Effector memory CD8-positive, alpha-beta T cell (primary cell): Measurements from ENCODE around the gene TPGS2.
A peak's percentile ranks its signal among the peaks of the same experiment; 100 is the strongest.

Experiments
- ATAC-seq: fragments of 150-1000 bp; cut with Tn5 transposase; replicated peaks from 2 replicates; pipeline ENCODE4 v1.10.0; 2021; ENCODE audit warnings: mild to moderate bottlenecking, moderate library complexity
- DNase-seq, 3 experiments: peaks; one replicate each; pipeline ENCODE4 v3.0.0; 2021
- H3K27ac Mint-ChIP-seq, 2 donors: one replicate each; pipeline ENCODE4 v1.8.0; 2022; ENCODE audit warnings: mild to moderate bottlenecking in 2 of 2, mixed read lengths in 2 of 2, moderate library complexity in 2 of 2
- H3K27me3 Mint-ChIP-seq, 2 donors: one replicate each; pipeline ENCODE4 v1.8.0; 2022; ENCODE audit warnings: mixed read lengths in 2 of 2
- H3K36me3 Mint-ChIP-seq: one replicate; pipeline ENCODE4 v1.8.0; 2022; ENCODE audit warnings: mild to moderate bottlenecking, moderate library complexity, mixed read lengths; ENCODE audit not compliant: insufficient read depth
- H3K4me1 Mint-ChIP-seq, 2 donors: one replicate each; pipeline ENCODE4 v1.8.0; 2022; ENCODE audit warnings: low read depth in 2 of 2, mixed read lengths in 2 of 2
- H3K4me3 Mint-ChIP-seq, 2 donors: one replicate each; pipeline ENCODE4 v1.8.0; 2022; ENCODE audit warnings: mild to moderate bottlenecking in 2 of 2, mixed read lengths in 2 of 2, moderate library complexity in 2 of 2
- H3K9me3 Mint-ChIP-seq, 2 donors: one replicate each; pipeline ENCODE4 v1.8.0; 2022; ENCODE audit warnings: mixed read lengths in 2 of 2

Gene TPGS2

DNA sequence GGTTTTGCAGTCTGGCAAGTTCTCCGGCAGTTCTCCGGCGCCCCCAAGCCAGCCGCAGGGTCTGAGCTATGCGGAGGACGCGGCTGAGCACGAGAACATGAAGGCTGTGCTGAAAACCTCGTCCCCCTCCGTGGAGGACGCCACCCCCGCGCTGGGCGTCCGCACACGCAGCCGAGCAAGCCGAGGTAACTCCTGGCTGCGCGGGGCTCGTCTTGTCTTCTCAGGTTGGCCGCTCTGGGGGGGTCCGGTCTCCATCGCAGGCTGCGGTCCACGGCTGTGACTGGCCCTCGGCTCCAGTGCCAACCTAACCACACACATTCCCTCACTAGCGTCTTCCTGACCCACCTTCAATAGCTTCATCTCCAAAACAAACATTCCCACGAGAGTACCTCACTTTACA lies 68.2 kb downstream of the TPGS2 start:
- Mint-ChIP-seq H3K27ac (no peak overlapping the region), H3K9me3 (no peaks in the 10 kb centered on the region)

DNA sequence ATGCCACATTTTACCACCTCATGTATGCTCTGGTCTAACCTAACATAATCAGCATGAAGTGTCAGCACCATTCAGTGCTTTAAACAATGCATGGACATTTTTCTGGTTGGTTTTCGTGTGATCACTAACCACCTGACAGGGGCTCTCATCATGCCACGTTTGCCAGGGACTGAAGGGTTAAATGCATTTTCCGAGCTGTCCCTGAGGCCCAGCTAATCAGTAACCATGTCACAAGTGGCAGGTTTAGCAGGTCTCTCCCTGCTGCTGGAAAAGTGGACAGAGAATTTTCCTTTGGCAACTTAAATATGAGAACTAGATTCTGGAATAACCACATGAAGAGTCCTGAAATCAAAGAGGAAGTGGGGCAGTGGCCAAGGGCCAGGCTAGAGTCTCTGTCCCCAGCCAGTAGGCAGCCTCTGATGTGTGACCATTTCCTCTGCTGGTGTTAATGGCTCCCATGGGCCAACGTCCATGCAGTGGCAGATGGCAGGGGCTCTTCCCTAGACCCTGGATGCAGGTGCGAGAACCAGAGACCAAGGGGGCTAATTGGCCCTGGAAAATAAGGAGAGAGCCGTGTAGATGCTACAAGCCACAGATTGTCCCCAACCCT lies 69.5 kb downstream of the TPGS2 start:
- DNase-seq (no peak), ATAC-seq (no peak)
- no peak overlapping the region for H3K27ac Mint-ChIP-seq
- H3K4me1 Mint-ChIP-seq: no peaks in the 10 kb centered on the region
- H3K4me3 Mint-ChIP-seq: no peak overlapping the region
- no peaks in the 10 kb centered on the region for H3K9me3 Mint-ChIP-seq
- H3K27me3 Mint-ChIP-seq: peaks cover 23 to 25% of the 10 kb centered on the region in 2 donors
- no peaks in the 10 kb centered on the region for H3K36me3 Mint-ChIP-seq

More for the DNA sequence above, 68.2 kb downstream of the TPGS2 start:
- Mint-ChIP-seq H3K27me3 (peaks cover 23 to 25% of the 10 kb centered on the region in 2 donors), H3K36me3 (no peaks in the 10 kb centered on the region), H3K4me1 (no peaks in the 10 kb centered on the region), H3K4me3 (no peak overlapping the region)
- DNase-seq (no peak), ATAC-seq (no peak)

DNA sequence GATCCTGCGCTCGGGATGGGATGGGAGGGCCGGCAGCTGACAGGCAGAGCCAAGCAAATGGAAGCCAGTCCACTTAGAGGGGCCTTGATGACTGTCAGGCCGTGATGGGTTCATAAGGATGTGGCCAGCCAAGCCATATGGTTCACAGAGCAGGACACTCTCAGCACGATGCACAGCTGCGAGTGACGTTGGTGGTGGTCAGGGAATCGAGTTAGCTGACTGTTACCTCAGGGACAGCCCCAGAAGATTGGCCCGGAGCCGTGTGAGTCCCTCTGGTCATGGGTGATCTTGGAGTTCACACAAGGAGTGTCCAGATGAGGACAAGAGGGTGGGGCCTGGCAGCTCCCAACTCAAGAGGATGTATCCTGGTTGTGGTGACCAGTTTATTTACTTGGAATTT lies 70.2 kb downstream of the TPGS2 start:
- Mint-ChIP-seq H3K27me3 (peaks cover 23 to 25% of the 10 kb centered on the region in 2 donors), H3K9me3 (no peaks in the 10 kb centered on the region), H3K4me1 (no peaks in the 10 kb centered on the region), H3K4me3 (no peak overlapping the region), H3K27ac (no peak overlapping the region), H3K36me3 (no peaks in the 10 kb centered on the region)
- no peak for DNase-seq
- no peak for ATAC-seq

DNA sequence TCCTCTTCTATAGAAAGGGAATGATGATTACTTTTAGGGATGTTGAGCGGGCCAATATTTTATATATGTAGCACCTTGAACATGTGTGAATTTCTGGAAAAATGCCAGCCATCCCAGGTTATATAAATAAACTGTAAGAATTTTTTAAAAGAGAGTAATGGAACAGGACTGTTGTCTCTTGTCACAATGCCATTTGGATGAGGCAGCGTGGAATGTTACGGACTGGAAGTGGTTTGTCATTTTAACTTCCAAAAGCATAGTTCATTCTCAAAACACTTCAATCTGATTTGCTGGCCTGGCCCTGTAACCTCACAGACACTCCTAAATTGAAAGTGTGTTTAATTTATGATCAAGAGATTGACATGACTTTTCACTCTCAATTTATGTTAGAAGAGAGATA lies 70.8 kb downstream of the TPGS2 start:
- ATAC-seq (no peak), DNase-seq (no peak)
- Mint-ChIP-seq H3K27ac (no peak overlapping the region), H3K27me3 (peaks cover 23 to 25% of the 10 kb centered on the region in 2 donors), H3K9me3 (no peaks in the 10 kb centered on the region), H3K36me3 (no peaks in the 10 kb centered on the region), H3K4me1 (no peaks in the 10 kb centered on the region), H3K4me3 (no peak overlapping the region)

DNA sequence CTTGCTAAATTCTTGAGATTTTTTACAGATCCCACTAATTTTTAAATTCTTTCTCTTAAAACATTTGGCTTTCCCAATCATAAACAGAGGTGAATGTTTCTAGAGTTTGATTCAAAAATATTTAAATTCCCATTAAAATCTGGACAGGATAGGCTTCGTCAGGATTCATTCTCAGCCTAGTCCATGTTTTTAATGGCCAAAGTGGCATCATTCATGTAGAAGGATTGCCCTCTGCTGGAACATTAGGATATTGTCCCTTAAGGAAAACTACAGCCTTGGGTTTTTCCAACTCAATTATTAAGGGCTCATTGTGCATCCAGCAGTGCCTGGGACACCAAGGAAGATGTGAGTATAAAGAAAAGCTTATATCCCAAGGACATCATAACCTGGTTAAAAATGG lies 71.7 kb downstream of the TPGS2 start:
- Mint-ChIP-seq H3K9me3 (no peaks in the 10 kb centered on the region), H3K4me3 (no peak overlapping the region), H3K27me3 (peaks cover 23 to 27% of the 10 kb centered on the region in 2 donors), H3K36me3 (no peaks in the 10 kb centered on the region), H3K27ac (no peak overlapping the region), H3K4me1 (no peaks in the 10 kb centered on the region)
- ATAC-seq: no peak
- no peak for DNase-seq

DNA sequence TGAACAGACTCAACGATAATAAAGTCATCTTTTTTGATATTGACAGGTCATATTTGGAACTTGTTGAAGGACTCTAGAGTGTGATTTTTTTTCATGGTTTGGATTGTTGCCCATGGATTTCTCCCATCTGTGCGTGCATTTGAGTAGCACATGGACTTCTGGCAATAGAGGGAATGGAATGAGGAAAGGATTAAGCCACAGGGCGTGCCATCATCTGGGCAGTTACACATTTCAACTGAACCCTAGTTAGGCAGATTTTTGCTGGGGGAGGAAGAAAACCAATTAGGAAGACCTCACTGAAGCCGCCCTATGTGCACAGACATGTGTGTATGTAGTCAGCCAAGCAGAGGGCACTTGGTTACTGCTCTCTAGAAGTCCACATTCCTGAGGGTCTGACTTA lies 72.6 kb downstream of the TPGS2 start:
- Mint-ChIP-seq H3K9me3 (no peaks in the 10 kb centered on the region), H3K27ac (no peak overlapping the region), H3K27me3 (peaks cover 24 to 29% of the 10 kb centered on the region in 2 donors), H3K4me3 (no peak overlapping the region), H3K36me3 (no peaks in the 10 kb centered on the region), H3K4me1 (no peaks in the 10 kb centered on the region)
- ATAC-seq (no peak), DNase-seq (no peak)

DNA sequence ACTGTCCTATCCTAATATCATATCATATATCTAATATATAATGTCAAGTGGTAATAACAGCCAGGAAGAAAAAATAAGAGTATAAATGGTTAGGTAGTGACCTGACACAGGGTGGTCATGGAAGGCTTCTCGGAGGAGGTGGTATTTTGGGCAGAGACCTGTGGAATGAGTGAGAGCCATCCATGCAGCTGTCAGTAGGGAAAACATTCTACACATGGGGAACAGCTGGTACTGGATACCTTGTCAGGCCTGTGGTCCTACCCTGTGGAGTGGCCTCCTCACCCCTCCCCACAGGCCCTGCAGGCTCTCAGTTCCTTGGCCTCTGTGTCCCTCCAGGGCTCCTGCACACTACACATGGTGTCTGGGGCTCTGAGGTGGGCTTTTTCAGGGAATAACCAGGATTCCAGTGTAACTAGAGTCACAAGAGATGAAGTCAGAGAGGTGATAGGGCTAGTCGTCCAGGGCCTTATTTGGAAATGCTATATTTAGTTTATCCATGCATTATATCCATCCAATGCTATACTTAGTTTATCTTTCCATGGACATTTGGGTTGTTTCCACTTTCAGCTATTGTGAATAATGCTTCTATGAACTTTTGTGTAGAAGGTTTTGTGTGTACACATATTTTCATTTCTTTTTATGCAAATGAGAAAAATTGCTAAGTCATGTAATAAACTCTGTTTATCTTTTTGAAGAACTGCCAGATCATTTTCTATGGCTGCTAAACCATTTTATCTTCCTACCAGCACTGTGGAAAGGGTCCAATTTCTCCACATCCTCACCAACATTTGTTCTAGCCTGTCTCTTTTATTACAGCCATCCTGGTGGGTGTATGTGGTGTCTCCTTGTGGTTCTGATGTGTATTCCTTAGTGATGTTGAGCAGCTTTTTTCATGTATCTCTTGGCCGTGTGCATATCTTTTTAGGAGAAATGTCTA lies 75.6 kb downstream of the TPGS2 start:
- no peak overlapping the region for H3K4me3 Mint-ChIP-seq
- no peak for DNase-seq
- peaks cover 22 to 23% of the 10 kb centered on the region in 2 donors for H3K27me3 Mint-ChIP-seq
- no peaks in the 10 kb centered on the region for H3K4me1 Mint-ChIP-seq
- no peaks in the 10 kb centered on the region for H3K9me3 Mint-ChIP-seq
- H3K27ac Mint-ChIP-seq: no peak overlapping the region
- no peaks in the 10 kb centered on the region for H3K36me3 Mint-ChIP-seq
- ATAC-seq: no peak

DNA sequence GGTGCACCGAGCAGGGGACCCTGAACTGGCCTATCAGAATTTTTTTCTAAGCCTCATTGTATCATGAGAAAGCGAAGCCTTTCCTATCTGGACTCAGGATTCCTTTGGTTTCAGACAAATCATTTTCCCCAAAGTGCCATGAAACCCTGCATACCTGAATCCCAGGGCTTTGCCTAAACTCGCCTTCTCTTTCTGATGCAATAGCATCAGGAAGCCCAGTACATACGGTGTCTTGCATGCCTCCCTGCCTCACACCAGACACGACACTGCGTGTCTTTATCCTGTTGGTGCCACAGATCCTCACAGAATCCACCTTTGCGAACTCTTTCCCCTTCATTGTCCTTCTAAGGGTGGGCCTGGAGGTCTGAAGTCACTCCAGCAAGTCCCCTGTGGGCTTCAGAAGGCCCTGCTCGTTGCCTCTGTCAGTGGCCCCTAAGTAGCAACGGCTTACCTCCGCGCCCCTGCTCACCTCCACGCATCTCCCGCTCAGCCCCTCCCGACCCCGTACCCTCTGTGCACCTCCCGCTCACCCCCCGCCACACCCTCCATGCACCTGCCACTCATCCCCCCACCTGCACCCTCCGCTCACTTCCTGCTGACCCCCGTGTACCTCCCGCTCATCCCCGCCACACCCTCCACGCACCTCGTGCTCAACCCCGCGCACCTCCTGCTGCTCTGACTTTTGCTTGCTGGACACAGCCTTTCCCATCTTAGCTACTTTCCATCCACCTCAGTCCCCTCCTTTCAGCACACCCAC lies 83.4 kb downstream of the TPGS2 start:
- Mint-ChIP-seq H3K9me3 (no peaks in the 10 kb centered on the region), H3K36me3 (no peaks in the 10 kb centered on the region), H3K4me1 (no peaks in the 10 kb centered on the region), H3K4me3 (no peak overlapping the region), H3K27ac (no peak overlapping the region), H3K27me3 (peaks cover 19 to 28% of the 10 kb centered on the region in 2 donors)
- no peak for ATAC-seq
- no peak for DNase-seq

DNA sequence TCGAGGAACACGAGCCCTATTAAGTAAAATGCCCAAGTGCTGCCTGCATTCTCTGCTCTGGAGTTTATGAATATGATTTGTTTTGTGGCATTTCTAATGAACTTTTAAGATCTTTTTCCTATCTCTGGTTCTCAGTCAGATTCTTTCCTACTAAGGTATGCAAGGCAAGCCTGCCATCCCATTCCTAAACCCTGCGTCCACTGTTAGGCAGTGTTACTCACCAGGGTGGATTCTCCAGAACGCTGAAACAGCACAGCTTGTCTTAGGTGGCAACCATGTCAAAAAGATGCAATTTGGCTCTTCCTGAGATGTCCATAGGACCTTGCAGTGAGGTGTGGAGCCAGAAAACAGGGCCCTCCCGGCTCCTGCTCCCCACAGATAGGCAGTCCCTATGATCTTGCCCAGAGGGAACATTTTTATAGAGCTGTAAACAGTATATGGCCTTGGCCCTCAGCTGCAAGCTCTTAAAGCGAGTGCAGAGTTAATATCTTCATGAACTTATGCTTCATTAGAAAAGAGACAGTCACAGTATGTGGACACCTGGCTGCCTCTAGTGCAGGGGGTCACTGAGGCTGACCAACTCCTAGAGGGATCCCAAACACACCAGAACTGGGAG lies 84.4 kb downstream of the TPGS2 start:
- Mint-ChIP-seq H3K27ac (peak overlapping the region in 1 of 2 donors; percentile 44), H3K4me3 (no peak overlapping the region), H3K36me3 (no peaks in the 10 kb centered on the region)

More for the DNA sequence above, 84.4 kb downstream of the TPGS2 start:
- Mint-ChIP-seq H3K9me3 (no peaks in the 10 kb centered on the region), H3K27me3 (peaks cover 21 to 30% of the 10 kb centered on the region in 2 donors), H3K4me1 (no peaks in the 10 kb centered on the region)
- no peak for ATAC-seq
- no peak for DNase-seq
